Measurements from ENCODE around the gene DTNB.

The DTNB gene

DNA sequence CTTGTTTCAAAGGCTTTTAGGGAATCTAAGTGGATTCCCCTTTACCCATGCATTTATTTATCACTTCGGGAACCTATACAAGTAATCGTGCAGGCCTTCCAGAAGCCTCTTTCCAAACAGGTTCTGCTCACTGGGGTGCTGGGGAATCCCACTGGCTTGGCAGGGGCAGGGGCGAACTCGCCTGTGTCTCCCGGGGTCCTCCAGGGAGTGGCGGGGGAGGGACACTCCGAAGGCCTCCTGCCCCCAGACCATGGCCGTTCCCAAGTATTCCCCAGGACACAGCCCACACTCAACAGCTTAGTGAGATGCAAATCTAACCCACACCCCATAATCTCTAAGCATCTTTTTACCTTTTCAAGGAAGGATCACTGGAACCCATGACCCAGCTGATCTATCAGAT is 338.2 kb downstream of the DTNB start:
- DNase-seq = no peak

DNA sequence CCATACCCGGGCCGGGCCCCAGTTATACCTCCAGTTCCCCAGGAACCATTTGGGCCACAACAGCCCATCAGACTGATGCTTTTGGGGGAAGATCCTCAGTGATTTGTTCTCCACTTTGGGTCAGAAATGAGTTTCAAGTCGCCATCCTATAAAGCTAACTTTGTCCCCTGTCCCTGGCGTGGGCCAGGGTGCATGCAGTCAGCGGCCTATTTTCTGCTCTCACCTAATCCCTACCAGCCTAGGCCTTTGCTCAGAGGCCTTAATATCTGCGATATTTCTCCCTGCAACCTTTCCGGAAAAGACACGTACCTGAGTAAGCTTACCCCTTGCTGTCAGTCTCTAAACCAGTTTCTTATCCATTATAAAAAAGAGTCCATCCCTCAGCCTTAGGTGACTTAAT is 338.9 kb downstream of the DTNB start:
- no peak for DNase-seq

DNA sequence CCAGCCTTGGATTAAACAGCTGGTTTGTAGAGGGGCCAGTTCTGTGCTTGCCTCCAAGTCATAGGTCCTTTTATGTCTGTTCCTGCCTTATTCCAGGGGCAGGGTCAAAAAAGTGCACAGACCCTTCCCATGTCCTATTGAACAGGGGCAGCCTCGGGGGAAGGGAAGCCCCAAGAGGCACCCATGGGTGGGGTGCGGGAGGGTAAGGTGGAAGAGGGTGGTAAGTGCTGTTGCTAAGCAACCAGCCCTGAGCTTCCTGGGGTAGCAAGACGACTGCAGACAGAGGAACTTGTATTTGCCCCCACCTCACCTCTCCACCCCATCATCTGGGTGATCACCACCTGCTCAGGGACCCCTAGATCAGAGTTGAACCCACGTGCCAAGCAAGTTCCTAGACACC is 339.4 kb downstream of the DTNB start:
- no peak for DNase-seq

DNA sequence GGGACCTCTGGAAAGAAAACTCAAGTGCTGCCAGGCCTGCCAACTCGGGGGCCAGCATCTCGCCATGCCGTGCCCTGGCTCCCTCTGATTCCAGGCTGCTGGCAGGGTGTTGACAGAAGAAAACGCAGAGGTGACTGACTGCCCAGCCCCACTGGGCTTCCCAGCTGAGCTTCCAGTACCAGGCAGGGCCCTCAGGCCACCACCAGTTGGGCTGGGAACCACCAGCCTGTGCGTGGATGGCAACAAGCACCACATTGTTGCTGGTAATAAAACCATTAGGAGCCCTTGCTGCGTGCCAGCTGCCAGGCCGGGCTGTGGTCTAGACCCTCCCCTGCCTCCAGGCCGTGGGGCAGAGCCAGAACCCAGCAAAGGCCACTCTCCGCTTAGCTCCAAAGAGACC is 340.8 kb downstream of the DTNB start:
- no peak for DNase-seq

DNA sequence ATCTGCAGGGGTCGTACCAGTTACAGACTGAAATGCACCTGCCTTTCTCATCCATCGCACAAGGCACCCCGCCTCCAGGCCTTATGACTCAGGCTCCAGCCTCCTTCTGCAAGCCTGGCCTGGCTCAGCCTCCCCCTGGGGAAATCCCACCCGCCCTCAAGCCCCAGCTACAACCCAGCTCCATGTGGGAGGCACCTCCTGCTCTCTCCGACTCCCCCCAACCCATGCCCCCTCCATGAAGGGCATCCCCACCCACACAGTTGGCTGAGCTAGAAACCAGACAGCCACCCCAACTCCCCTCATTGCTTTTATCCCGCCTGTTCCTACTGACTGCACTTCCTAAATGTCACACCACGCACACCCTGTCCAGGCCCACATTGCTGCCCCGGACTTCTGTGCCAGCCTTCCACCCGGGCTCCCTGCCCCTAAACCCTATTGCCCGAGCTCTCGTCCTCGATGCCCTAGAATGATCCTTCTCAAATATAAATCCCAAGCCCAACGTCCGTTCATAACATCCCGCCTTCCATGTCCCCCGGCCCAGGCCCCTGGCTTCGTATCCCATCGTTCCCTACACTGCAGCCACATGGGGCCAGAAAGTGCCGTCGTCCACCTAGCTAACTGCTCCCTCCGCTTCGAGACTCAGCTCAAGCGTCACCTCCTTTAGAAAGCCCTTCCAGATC is 341.6 kb downstream of the DTNB start:
- no peak for DNase-seq

DNA sequence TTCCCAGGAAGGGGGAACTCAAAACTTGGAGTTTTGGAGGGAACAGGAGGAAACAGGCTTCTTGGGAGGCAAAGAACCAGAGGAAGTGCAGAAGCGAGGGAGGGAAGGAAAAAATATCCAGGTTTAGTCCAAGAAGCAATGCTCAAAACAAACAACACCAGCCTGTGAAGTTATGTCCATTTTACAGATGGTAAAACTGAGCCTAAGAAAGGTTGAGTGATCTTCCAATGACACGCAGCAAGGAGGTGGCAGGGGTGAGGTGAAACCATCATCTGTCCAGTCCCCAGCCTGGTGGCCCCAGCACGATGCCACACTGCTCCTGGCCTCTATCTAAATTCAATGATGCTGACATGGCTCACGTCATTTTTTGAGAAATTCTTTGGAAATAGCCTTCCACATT is 342.4 kb downstream of the DTNB start:
- DNase-seq = no peak

DNA sequence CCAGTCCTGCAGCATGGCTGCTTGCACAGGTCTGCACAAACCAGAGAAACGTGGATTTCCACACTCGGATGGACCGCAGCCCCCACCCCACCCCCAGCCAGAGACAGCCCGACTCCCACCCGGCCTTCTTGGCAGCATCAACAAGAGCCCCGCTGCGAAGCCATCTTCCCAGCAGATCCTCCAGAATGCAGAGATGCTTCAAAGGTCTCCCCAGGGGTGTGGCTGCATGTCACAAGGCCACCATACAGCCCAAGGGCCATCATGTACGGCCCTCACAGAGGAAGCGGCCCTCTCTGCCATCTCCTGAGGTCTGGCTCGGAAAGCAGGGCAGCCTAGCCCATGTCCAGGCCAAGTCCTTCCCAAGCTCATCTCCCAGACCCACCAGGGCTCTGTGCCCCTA is 343.1 kb downstream of the DTNB start:
- no peak for DNase-seq

DNA sequence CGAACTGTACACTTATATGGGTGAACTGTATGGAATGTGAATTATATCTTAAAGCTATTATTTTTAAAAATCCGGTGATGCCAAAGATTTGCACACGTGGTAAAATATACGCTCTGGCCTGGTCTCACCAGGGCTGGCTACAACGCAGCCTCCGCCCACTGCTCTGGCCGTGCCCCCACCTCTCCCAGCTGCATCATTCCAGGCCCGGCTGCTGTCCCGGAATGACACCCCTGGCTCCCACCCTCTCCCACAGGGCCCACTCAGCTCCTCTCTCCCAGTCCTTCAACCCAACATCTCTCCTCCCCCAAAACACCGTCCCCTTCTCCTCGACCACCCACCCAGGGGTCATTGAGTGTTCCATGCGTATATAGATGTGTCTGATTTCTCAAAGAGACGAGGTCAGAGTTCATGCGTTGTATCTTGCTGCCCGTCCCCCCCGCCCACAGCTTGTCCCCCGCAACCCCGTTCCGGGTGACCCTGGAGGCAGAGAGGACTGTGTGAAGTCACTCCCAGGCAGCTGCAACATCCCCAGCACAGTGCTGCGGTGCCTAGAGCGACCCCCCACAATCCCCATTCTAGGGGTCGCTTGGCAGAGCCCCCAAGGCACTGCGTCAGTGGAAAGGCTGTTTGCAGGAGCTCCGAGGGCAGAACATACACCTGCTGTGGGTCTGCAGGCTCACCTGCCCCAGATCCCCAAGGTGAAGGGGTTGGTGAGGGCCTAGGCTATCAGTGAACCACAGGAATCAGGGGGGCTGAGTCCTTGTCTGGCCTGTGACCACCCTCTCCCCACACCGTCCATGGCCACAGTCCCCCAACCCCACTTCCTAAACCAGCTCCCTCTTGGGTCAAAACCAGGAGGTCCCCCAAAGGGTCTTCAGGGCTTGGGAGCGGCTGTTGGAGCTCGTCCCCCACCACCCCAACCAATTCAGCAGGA is 345.0 kb downstream of the DTNB start:
- DNase-seq = no peak

Data from fibroblast of skin of right biceps (primary cell).